OCI-LY1 (cell line): Measurements from ENCODE around the gene SFTPB.

ENCODE experiments used
- H2AFZ ChIP-seq: fragments of 200-600 bp; sonication (generic), shearing (Covaris generic); 2 replicates; pipeline ENCODE4 v1.6.0; 2014; ENCODE audit warnings: antibody characterized with exemption, mild to moderate bottlenecking, low read length
- H3F3A ChIP-seq: fragments of 200-600 bp; sonication (generic), shearing (Covaris generic); 2 replicates; pipeline ENCODE4 v1.6.0; 2014; ENCODE audit warnings: mild to moderate bottlenecking, antibody characterized with exemption, low read length, moderate library complexity; ENCODE audit not compliant: insufficient read depth
- H3K27ac ChIP-seq: fragments of 200-600 bp; sonication (generic); 2 replicates; pipeline ENCODE4 v1.5.1; 2014; ENCODE audit warnings: low read length, mixed run types, mild to moderate bottlenecking, low read depth; ENCODE audit not compliant: poor library complexity, severe bottlenecking
- H3K27me3 ChIP-seq: fragments of 200-600 bp; sonication (generic); 2 replicates; pipeline ENCODE4 v1.6.0; 2014; ENCODE audit warnings: antibody characterized with exemption, mild to moderate bottlenecking, low read length, moderate library complexity; ENCODE audit not compliant: insufficient read depth
- H3K36me3 ChIP-seq: fragments of 200-600 bp; sonication (generic); 2 replicates; pipeline ENCODE4 v1.6.1; 2014; ENCODE audit warnings: mild to moderate bottlenecking, antibody characterized with exemption, low read length, moderate library complexity, mixed read lengths; ENCODE audit not compliant: insufficient read depth
- H3K4me1 ChIP-seq: fragments of 200-600 bp; sonication (generic); 2 replicates; pipeline ENCODE4 v1.5.1; 2014; ENCODE audit warnings: mild to moderate bottlenecking, low read length, moderate library complexity; ENCODE audit not compliant: insufficient read depth, severe bottlenecking
- H3K4me2 ChIP-seq: fragments of 200-600 bp; sonication (generic), shearing (Covaris generic); 2 replicates; pipeline ENCODE4 v1.6.1; 2014; ENCODE audit warnings: low read length
- H3K4me3 ChIP-seq: fragments of 200-600 bp; sonication (generic); 2 replicates; pipeline ENCODE4 v1.5.1; 2014; ENCODE audit warnings: low read length, low read depth, mild to moderate bottlenecking, mixed read lengths; ENCODE audit not compliant: poor library complexity, severe bottlenecking
- H3K79me2 ChIP-seq: fragments of 200-600 bp; shearing (Covaris generic); 2 replicates; pipeline ENCODE4 v1.6.1; 2016; ENCODE audit warnings: mixed run types, low read length, mixed read lengths; ENCODE audit not compliant: insufficient read depth
- H3K9ac ChIP-seq: fragments of 200-600 bp; sonication (generic), shearing (Covaris generic); 2 replicates; pipeline ENCODE4 v1.6.1; 2014; ENCODE audit warnings: mild to moderate bottlenecking, low read length, mixed read lengths
- H3K9me2 ChIP-seq: fragments of 200-600 bp; sonication (generic), shearing (Covaris generic); 2 replicates; pipeline ENCODE4 v1.6.1; 2014; ENCODE audit warnings: low read depth, mild to moderate bottlenecking, low read length, mixed read lengths
- H3K9me3 ChIP-seq: fragments of 200-600 bp; shearing (Covaris generic); 2 replicates; pipeline ENCODE4 v1.6.1; 2014; ENCODE audit warnings: low read length, mixed read lengths
- H4K20me1 ChIP-seq: fragments of 200-600 bp; sonication (generic), shearing (Covaris generic); 2 replicates; pipeline ENCODE4 v1.6.0; 2016; ENCODE audit warnings: mild to moderate bottlenecking, low read length; ENCODE audit not compliant: insufficient read depth
- CTCF ChIP-seq: fragments of 200-600 bp; sonication (generic), shearing (Covaris generic); IDR thresholded peaks from 2 replicates; pipeline ENCODE4 v1.5.1; 2017; ENCODE audit warnings: mild to moderate bottlenecking, antibody characterized with exemption, low read length, moderate library complexity, mixed read lengths
- EZH2 ChIP-seq: fragments of 200-600 bp; sonication (generic), shearing (Covaris generic); IDR thresholded peaks from 2 replicates; pipeline ENCODE4 v1.8.0; 2017; ENCODE audit warnings: borderline replicate concordance, mixed run types, mild to moderate bottlenecking, antibody characterized with exemption, low read length, moderate library complexity, mixed read lengths

SFTPB gene

GRCh38 chr2:85668009-85668856 is at the start of gene SFTPB:
TSS of gene SFTPB (minus strand) at chr2:85668199. CDS start at chr2:85668183, 16 bp downstream.
- Histone ChIP-seq H3K36me3 (no peaks in the 10 kb centered on the region), H2AFZ (no peak within 1 kb of the TSS), H3K4me1 (no peaks in the 10 kb centered on the region), H3K27me3 (no peaks in the 10 kb centered on the region), H3K4me3 (no peak within 1 kb of the TSS), H3K27ac (no peak within 1 kb of the TSS), H3K4me2 (no peak within 1 kb of the TSS), H3K79me2 (no peaks in the 10 kb centered on the region), H3K9me2 (no peaks in the 10 kb centered on the region), H3F3A (no peaks in the 10 kb centered on the region), H3K9me3 (no peaks in the 10 kb centered on the region), H4K20me1 (no peaks in the 10 kb centered on the region), H3K9ac (no peak within 1 kb of the TSS)
- no peak for TF ChIP-seq CTCF
- no peak for TF ChIP-seq EZH2

- H3K9me3 ChIP-seq = no peaks in the 10 kb centered on the region
- no peak overlapping the region for H3K27ac ChIP-seq
- TF ChIP-seq EZH2 (no peak), CTCF (no peak)
- H3K9ac ChIP-seq = no peak overlapping the region
- H3K4me2 ChIP-seq = no peak overlapping the region
- no peaks in the 10 kb centered on the region for H3K79me2 ChIP-seq
- H4K20me1 ChIP-seq = no peaks in the 10 kb centered on the region
- no peak overlapping the region for H2AFZ ChIP-seq
- H3K27me3 ChIP-seq = no peaks in the 10 kb centered on the region
- no peaks in the 10 kb centered on the region for H3F3A ChIP-seq
- no peaks in the 10 kb centered on the region for H3K36me3 ChIP-seq
- H3K9me2 ChIP-seq = no peaks in the 10 kb centered on the region
- H3K4me3 ChIP-seq = no peak overlapping the region
- H3K4me1 ChIP-seq = no peaks in the 10 kb centered on the region
Measured at GRCh38 chr2:85717308-85718008, 49.5 kb upstream of the SFTPB start.

GRCh38 chr2:85716346-85716914 is 48.4 kb upstream of the SFTPB start:
- no peak for TF ChIP-seq EZH2
- no peak for TF ChIP-seq CTCF
- no peaks in the 10 kb centered on the region for H4K20me1 ChIP-seq
- no peak overlapping the region for H3K4me2 ChIP-seq
- H2AFZ ChIP-seq = no peak overlapping the region
- H3K9me2 ChIP-seq = no peaks in the 10 kb centered on the region
- no peaks in the 10 kb centered on the region for H3K79me2 ChIP-seq
- H3K4me1 ChIP-seq = no peaks in the 10 kb centered on the region
- H3F3A ChIP-seq = no peaks in the 10 kb centered on the region
- no peaks in the 10 kb centered on the region for H3K36me3 ChIP-seq
- H3K27ac ChIP-seq = no peak overlapping the region
- H3K9me3 ChIP-seq = no peaks in the 10 kb centered on the region
- H3K27me3 ChIP-seq = no peaks in the 10 kb centered on the region
- no peak overlapping the region for H3K9ac ChIP-seq
- no peak overlapping the region for H3K4me3 ChIP-seq
